Fibroblast of mammary gland (primary cell): ENCODE measurements around the gene PCBP1.

Experiments
- DNase-seq: peaks from one replicate; pipeline ENCODE4 v3.0.0-alpha.2; 2010; ENCODE audit warnings: low read depth
- H3K4me3 ChIP-seq: 2 replicates; pipeline ENCODE4 v1.5.1; 2011; ENCODE audit warnings: low read depth, mild to moderate bottlenecking, low read length, moderate library complexity; ENCODE audit not compliant: control insufficient read depth
- CTCF ChIP-seq: conservative IDR thresholded peaks from 2 replicates; pipeline ENCODE4 v1.5.1; 2011; ENCODE audit warnings: low read depth, low read length, inconsistent platforms; ENCODE audit not compliant: control insufficient read depth, insufficient read depth

The PCBP1 gene

GRCh38 chr2:70121627-70122372 lies 34.5 kb downstream of the PCBP1 start:
- TF ChIP-seq CTCF: no peak
- no peak for DNase-seq
- no peak overlapping the region for H3K4me3 ChIP-seq

GRCh38 chr2:70122470-70122869 lies 35.2 kb downstream of the PCBP1 start:
- H3K4me3 ChIP-seq: no peak overlapping the region
- TF ChIP-seq CTCF: no peak
- DNase-seq: no peak

- DNase-seq: peak; percentile 70
- peak overlapping the region; percentile 56 for H3K4me3 ChIP-seq
- no peak for TF ChIP-seq CTCF
Measured at GRCh38 chr2:70123051-70123828, 36.0 kb downstream of the PCBP1 start.

GRCh38 chr2:70123829-70124116 lies 36.5 kb downstream of the PCBP1 start:
- no peak for TF ChIP-seq CTCF
- H3K4me3 ChIP-seq: peak overlapping the region; percentile 56
- no peak for DNase-seq

- TF ChIP-seq CTCF: no peak
- DNase-seq: peak; percentile 46
Measured at GRCh38 chr2:70124983-70125480, 37.8 kb downstream of the PCBP1 start.

GRCh38 chr2:70125498-70125898 lies 38.2 kb downstream of the PCBP1 start:
- H3K4me3 ChIP-seq: peak overlapping the region; percentile 56
- no peak for TF ChIP-seq CTCF
- no peak for DNase-seq

More at GRCh38 chr2:70124983-70125480, 37.8 kb downstream of the PCBP1 start:
- peak overlapping the region; percentile 56 for H3K4me3 ChIP-seq
